Activated CD4-positive, alpha-beta T cell treated with anti-CD3 and anti-CD28 coated beads, Interleukin-10, Interleukin-2, amounts not matched to agents 100 ng/mL and 50 ng/mL, durations not matched to agents 16 hours and 8 hours (primary cell): ENCODE results near the gene SDF4.
"Not testable (repeated sequence)": the region's sequence is repeated elsewhere in the genome, so short reads cannot be mapped to it uniquely, and the experiment has no call there.

Experiments
- DNase-seq: peaks from one replicate; pipeline ENCODE4 v3.0.0-alpha.2; 2020

Gene SDF4

GRCh38 chr1:1259119-1259488 is 27.3 kb upstream of the SDF4 start:
- no peak for DNase-seq

DNA sequence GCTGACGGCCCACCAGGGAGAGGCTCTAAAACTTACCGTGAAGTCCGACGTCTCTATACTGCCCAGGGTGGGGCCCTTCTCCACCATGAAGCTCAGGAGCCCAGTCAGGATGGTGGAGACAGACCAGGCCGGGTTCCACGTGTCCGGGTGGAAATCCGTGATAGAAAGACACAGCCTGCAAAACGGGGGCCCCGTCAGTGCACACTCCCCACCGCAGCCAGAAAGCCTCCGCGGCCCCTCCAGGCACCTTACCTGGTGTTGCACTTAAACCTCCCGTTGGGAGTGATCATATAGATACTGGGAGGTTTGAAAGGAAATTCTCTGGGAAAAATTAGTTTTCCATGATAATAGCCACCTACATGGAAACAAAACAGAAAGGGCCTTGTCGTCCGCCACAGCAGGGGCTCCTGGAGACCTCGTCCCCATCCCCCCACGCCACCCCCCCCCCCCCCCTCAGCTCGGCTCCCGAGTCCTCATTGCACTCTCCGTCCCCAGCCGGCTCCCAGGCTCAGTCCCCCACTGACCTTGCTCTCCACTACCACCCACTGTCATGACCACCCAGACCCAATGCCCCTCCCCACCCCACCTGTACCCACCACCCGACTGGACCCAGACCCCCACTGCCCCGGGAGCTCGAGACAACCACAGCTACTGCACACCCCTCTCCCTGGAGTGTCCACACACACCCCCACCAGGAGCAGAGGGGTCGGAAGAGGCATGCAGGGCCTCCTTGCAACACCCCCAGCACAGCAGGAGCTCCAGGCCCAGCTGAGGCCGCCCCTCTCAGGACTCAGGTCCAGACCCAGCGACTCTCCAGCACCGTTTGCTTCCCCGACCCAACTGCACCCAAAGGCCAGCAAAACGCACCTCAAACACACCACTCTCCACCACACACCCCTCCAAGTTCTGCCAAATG is 25.4 kb upstream of the SDF4 start:
- DNase-seq = no peak

GRCh38 chr1:1255611-1256010 is 23.8 kb upstream of the SDF4 start:
- DNase-seq = no peak

DNA sequence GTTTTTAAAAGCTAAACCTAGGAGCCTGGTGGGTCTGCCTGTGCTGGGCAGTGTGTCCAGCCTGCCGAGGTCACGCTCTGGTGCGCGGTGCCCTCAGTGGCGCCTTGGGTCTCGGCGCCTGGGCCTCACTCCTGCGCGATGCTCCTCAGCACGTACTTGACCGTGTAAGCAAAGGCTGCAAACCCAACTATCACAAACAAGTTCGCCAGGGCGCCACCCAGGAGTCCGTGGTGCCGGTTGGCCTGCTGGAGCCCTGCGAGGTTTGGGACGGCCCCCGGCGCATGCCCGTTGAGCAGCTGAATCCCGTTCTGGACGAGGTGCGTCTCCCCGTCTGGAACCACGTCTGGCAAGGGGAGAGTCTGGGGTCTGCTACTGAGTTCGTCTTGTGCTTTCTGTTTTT is 23.3 kb upstream of the SDF4 start:
- no peak for DNase-seq

DNA sequence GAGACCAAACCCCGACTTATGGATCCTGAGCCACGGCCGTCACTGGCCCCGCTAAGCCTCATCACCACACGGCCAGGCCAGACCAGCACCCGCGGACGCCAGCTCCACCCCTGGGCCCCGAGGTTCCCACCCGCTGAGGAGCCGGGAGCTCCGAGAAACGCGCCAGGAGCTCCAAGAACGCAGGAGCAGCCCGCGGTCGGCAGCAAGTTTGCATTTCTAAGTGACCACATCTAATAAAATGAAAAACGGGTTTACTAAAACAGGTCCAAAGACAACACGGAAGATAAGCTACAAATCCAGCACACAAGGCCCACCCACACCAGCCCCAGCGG is 22.8 kb upstream of the SDF4 start:
- DNase-seq = no peak

- no peak for DNase-seq
Measured at GRCh38 chr1:1253972-1254666, 22.3 kb upstream of the SDF4 start.

DNA sequence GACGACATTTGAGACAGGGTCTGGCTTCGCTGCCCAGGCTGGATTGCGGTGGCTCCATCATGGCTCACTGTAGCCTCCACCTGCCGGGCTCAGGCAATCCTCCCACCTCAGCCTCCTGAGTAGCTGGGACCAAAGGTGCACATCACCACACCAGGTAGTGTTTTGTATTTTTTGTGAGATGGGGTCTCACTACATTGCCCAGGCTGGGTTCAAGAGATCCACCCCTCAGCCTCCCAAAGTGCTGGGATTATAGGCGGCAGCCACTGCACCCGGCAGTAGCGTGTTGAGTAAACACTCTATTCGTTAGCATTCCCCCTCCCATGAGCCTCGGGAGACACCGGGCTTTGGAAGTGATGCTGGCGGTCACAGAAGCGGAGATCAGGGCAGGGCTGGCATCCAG is 21.5 kb upstream of the SDF4 start:
- no peak for DNase-seq

- DNase-seq = peak; percentile 82
Measured at GRCh38 chr1:1250786-1251284, 19.0 kb upstream of the SDF4 start.

- DNase-seq = not testable (repeated sequence)
Measured at GRCh38 chr1:1248009-1248913, 16.5 kb upstream of the SDF4 start.

- DNase-seq = no peak
Measured at GRCh38 chr1:1247341-1247913, 15.6 kb upstream of the SDF4 start.

DNA sequence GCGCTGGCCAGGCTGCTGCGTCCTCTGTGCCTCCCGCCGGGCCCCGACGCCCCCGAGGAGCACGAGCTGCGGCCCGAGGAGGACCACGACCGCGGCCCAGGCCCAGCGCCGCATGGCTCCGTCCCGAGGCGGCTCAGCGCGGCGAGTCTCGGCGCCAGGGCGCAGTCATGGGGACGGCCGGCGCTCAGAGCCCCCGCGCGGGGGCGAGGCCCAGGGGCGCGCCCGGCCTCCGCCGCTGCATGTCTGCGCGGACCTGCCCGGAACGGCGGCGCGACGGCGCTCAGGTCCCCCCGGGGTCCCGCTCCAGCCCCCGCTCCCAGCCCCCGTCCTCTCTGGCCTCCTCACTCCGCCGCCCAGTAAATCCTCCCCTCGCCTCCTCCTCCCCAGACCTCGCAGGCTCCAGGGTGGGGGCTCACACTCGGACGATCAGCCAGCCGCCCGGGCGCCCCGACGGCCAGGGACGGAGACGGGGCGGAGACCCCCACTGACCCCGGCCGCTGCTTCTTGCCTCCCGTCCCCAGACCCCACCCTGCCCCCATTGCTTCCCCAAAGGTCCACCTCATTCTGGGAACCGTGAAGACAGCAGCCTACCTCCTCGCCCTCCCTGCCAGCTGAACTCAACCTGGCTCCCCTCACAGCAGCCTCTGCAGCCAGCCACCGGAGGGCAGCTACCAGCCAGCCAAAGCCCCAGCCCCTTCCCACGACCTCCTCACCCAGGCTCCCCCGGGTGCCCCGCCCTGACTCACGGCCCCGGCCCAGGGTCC is 15.0 kb upstream of the SDF4 start, which contains the start of gene C1QTNF12:
Gene C1QTNF12 (minus strand): TSS at position 146 of the 764 bp plus-strand sequence. CDS start 32 bp downstream, at position 114.
- no peak for DNase-seq

GRCh38 chr1:1245817-1246576 is 14.2 kb upstream of the SDF4 start:
- no peak for DNase-seq

GRCh38 chr1:1245178-1245816 is 13.5 kb upstream of the SDF4 start:
- no peak for DNase-seq

DNA sequence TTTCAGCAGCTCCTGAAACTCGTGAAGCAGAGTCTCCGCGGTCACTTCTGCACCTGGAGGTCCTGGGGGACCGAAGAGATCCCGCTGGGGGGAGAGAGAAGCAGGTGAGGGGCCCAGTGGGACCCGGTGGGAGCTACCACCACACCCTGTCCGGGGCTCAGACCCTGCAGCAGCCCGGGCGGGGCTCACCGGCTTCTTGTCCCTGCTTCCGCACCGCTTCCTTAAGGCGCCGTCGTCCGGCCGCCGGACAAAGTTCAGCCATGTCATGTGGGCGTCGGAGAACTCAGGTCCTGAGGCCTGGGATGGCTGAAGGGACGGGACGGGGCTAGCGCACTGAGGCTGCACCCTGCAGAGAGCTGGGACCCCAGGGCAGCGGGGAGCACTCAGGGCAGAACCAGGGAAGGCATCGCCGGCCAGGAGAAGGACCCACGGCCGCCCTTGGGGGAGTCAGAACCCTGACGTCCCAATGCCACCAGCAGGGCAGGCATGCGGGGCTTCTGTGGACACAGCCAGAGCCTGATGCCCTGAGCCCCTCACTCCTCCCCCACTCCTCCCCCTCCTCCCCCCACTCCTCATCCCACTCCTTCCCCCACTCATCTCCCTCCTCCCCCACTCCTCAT is 12.5 kb upstream of the SDF4 start:
- DNase-seq = no peak

- no peak for DNase-seq
Measured at GRCh38 chr1:1243807-1244191, 12.0 kb upstream of the SDF4 start.

- no peak for DNase-seq
Measured at GRCh38 chr1:1243266-1243660, 11.5 kb upstream of the SDF4 start.

- no peak for DNase-seq
Measured at GRCh38 chr1:1242461-1243265, 10.9 kb upstream of the SDF4 start.

- DNase-seq = no peak
Measured at GRCh38 chr1:1241588-1242219, 9.9 kb upstream of the SDF4 start.
